GM23248 (cell line): Measurements from ENCODE around the gene MINDY3.

ENCODE experiments used
- EZH2 ChIP-seq: fragments of 200-600 bp; sonication (generic); IDR thresholded peaks from 2 replicates; pipeline ENCODE4 v1.6.1; 2018; ENCODE audit warnings: antibody characterized with exemption, mild to moderate bottlenecking; ENCODE audit not compliant: insufficient read depth, poor library complexity, severe bottlenecking
- EZH2phosphoT487 ChIP-seq: fragments of 200-600 bp; sonication (generic); IDR thresholded peaks from 2 replicates; pipeline ENCODE4 v1.6.1; 2018; ENCODE audit warnings: antibody characterized with exemption, moderate library complexity, mild to moderate bottlenecking, low read depth; ENCODE audit not compliant: insufficient read depth

- TF ChIP-seq EZH2phosphoT487, result no peak
- no peak for TF ChIP-seq EZH2
Measured at GRCh38 chr10:15884447-15884846, 24.1 kb upstream of the MINDY3 start.
